CD4-positive, alpha-beta memory T cell (primary cell): Measurements from ENCODE around the gene FCRL3. TPM values are rescaled to one million over a fixed set of nuclear protein-coding genes. Genes with fewer than 3 reads are reported as not detected.

Experiments used
- polyA plus RNA-seq, 2 donors: library from polyadenylated mRNA; unstranded; fragments of 300-500 nt; fragmentation: Illumina TruSeq; gene quantifications; one replicate each; pipeline ENCODE4 v1.2.3, GENCODE V29; 2021
- total RNA-seq, 2 experiments: library from RNA; stranded (reverse); gene quantifications; one replicate each; pipeline ENCODE4 v1.2.3, GENCODE V29; 2021

Gene FCRL3
- total and polyA plus RNA-seq, 4 experiments from 2014 or later, result 0.56 to 6.1 (median 3.5) TPM

Other genes with a start within 250 kb of the FCRL3 start
- not detected for gene FCRL5, start 148.3 kb downstream of the FCRL3 start, total RNA-seq
- gene FCRL5, start 148.3 kb downstream of the FCRL3 start, polyA plus RNA-seq, result under 1 TPM in 1 of 2 donors, not detected in 1; 0.28 TPM
- not detected for gene FCRL4, start 102.7 kb downstream of the FCRL3 start, total RNA-seq
- gene FCRL4, start 102.7 kb downstream of the FCRL3 start, polyA plus RNA-seq, result not detected
- gene FCRL2, start 76.4 kb upstream of the FCRL3 start, total RNA-seq, result not detected
- gene FCRL2, start 76.4 kb upstream of the FCRL3 start, polyA plus RNA-seq, result under 1 TPM in 1 of 2 donors, not detected in 1; 0.40 TPM
- not detected for gene FCRL1, start 119.4 kb upstream of the FCRL3 start, total RNA-seq
- gene FCRL1, start 119.4 kb upstream of the FCRL3 start, polyA plus RNA-seq, result under 1 TPM; 0.23 to 0.75 TPM
- not detected for gene CD5L, start 141.0 kb upstream of the FCRL3 start, total RNA-seq
- not detected for gene CD5L, start 141.0 kb upstream of the FCRL3 start, polyA plus RNA-seq